GM12892 (cell line): ENCODE measurements around the gene MVD.

ENCODE experiments used
- DNase-seq: peaks from one replicate; pipeline ENCODE4 v3.0.0; 2011; ENCODE audit not compliant: insufficient read length
- FAIRE-seq: peaks from 2 replicates; lab custom pipeline; 2011; peaks lifted over from hg19 to GRCh38; lab: Jason Lieb, UNC
- POLR2A ChIP-seq: IDR thresholded peaks from 2 replicates; pipeline ENCODE4 v1.6.1; 2011; ENCODE audit warnings: low read depth, low read length, control low read depth
- POLR2AphosphoS5 ChIP-seq: IDR thresholded peaks from 2 replicates; pipeline ENCODE4 v1.6.1; 2011; ENCODE audit warnings: low read depth, low read length, control low read depth
- TAF1 ChIP-seq: IDR thresholded peaks from 2 replicates; pipeline ENCODE4 v1.6.1; 2011; ENCODE audit warnings: low read depth, mild to moderate bottlenecking, control low read depth, low read length, borderline replicate concordance

MVD gene

DNA sequence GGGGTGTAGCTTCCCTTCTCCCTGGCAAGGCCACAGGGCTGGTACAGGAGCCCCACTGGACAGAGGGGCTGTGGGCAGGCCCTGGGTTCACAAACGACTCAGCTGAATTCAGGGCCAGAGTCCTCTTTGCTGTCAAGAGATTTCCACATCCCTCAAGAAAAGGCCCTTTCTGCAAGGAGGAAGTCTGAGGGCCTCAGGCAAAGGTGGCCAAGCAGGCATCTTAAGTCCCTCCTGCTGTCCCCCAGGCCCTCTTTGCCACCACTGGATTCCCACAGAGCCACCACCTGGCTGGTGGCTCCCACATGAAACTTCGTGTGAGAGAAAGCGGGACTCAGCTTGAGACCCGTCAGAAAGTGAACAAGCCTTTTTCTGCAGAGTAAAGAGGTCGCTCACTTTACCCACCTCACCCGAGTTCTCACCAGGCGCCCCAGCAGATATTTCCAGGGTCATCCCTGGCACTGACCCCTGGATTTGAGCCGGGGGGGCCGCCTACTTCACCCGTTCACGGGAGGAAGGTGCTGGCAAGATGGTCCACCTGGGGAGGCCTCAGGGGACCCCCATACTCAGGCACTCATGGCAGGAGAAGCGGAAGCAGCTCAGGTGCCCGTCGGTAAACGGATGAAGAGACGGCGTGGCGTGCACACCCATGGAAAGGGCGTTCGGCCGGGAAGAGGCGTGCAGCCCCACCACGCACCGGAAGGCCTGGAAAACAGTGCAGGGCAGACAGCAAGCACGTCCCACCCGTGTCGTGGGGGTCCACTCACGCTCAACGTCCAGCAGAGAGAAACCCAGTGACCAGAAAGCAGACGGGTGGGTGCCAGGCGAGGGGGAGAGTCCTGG is 39.7 kb upstream of the MVD start:
- FAIRE-seq = no peak
- TF ChIP-seq TAF1 (no peak), POLR2AphosphoS5 (no peak), POLR2A (no peak)
- DNase-seq = no peak

DNA sequence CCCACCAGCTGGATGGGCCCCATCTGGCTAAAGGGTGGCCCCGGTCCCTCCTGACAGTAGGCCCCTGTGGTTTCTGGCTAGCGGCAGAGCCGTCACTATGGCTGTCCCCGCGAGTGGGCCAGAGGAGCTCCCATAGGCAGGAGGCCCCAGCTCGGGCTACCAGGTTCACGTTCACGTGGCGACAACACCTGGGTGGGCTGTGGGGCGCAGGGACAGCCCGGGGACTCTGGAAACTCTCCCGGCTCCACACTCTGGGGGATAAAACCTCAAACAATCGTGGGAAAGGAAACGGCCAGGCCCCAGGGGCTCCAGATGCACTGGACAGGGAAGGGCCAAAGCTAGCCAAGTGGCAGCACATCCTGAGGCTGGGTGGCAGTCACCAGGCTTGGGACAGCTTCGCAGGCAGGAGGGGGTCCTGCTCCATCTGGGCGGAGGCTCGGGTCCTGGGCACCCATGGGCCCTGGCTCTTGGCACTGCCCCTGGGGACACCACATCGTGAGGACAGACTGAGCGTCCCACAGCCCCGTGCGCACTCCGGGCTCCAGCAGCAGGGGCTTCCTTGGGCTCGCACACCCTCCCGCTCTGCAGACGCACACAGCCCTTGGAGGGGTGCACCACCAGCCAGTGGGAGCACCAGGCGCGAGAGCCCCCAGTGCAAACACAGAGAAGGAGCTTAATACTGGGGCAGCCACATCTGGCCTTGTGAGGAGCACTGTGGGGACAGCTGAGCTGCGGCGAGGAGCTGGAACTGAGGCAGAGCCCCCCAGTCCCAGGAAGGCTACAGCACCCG is 38.9 kb upstream of the MVD start:
- no peak for FAIRE-seq
- TF ChIP-seq TAF1 (no peak), POLR2A (no peak), POLR2AphosphoS5 (no peak)
- DNase-seq = no peak

DNA sequence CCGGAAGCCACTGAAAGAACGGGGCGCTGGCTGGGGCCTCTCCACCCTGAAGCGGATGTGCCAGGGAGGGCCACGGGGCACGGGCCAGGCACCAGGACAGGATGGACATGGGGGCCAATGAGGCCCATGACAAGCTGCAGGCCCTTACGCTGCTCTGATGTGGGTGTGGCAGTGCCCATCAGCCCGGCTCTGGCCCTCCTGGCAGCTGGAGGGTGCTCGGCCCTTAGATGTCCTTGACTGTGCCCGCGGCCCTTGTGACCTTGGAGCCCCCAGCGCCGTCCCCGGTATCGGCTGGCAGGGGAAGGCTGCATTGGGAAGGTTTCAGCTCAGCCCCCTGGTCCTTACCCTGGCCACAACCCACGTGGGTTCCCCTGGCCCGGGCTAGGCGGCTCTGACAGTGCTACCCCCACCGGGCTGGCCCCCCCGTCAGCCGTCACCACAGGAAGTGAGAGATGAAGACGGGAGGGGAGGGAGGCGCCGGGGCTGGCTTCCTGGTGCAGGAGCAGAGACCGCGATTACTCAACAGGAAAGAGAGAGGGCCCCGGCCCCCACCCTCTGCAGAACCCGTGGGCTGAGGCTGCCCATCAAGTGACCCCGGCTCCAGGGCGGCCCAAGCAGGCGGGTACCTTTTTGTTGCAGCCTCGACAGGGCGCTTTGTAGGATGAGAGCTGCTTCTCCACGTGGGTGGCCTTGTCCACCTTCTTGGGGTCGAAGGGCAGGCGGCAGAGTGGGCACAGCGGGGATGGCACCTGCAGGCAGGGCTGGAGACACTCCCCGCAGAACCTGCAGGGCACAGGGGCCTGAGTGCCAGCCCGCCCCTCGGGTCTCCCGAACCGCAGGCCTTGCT is 38.0 kb upstream of the MVD start:
- peak; percentile 59; the same call in 1 of the 2 replicates for TF ChIP-seq POLR2A
- 0 out of 2 replicates have a peak, but pooled peaks have one; percentile 26 for TF ChIP-seq POLR2AphosphoS5
- no peak for TF ChIP-seq TAF1
- DNase-seq (peak; percentile 97), FAIRE-seq (peak; percentile 98)

DNA sequence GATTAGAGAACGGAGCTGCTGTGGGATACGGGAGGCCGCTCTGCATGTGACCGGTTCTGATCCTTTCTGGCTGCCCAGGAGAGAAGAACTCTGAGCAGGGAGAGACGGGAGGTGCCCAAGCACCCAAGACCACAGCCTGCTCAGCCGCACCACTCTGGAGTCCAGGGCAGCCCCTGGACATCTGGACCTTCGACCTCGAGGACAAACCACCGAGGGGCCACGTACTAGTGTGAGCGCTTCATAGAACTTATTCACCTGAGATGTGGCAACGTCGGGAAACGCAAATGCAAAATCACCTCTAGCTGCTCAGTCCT is 37.4 kb upstream of the MVD start:
- FAIRE-seq (no peak), DNase-seq (no peak)
- TF ChIP-seq POLR2AphosphoS5 = no peak
- TF ChIP-seq POLR2A = no peak
- TF ChIP-seq TAF1 = no peak

DNA sequence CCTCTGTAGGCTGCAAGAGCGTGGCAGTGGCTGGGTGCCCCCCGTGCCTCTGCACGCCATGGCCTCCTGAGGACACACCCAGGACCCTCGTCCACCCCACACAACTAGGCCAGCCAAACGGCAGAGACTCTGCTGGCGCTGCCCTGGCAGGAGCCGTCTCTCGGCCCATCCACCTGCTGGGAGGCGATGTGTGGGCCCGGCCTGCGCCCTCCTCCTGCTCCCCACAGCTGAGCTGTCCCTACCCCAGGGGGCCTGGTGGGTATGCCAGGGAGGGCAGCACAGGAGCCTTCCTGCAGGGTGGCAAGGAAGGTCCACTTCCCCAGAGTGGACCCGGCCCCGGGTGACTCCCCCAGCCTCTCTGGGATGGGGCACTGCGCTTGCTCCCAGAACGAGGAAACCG is 36.3 kb upstream of the MVD start:
- DNase-seq (no peak), FAIRE-seq (no peak)
- TF ChIP-seq TAF1 (no peak), POLR2A (no peak), POLR2AphosphoS5 (no peak)

DNA sequence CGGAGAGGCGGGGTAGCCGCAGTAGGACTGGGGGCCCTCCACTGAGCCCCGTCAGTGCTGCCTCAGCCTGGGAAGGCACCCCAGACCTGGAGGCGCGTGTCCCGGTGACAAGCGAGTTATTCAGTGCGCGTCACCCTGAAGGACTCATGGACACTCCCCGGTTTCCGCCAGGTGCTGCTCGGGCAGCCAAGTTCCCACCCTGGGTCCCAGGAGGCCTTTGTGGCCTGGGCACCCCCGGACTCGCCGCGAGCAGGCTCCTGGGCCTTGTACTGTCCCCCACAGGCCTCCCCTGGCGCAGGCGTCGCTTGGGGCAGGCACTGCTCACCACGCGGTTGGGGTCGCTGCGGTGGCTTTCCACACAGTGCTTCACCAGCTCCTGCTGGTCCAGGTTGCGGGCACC is 35.8 kb upstream of the MVD start:
- TF ChIP-seq POLR2AphosphoS5 (no peak), TAF1 (no peak), POLR2A (no peak)
- FAIRE-seq = no peak
- no peak for DNase-seq

DNA sequence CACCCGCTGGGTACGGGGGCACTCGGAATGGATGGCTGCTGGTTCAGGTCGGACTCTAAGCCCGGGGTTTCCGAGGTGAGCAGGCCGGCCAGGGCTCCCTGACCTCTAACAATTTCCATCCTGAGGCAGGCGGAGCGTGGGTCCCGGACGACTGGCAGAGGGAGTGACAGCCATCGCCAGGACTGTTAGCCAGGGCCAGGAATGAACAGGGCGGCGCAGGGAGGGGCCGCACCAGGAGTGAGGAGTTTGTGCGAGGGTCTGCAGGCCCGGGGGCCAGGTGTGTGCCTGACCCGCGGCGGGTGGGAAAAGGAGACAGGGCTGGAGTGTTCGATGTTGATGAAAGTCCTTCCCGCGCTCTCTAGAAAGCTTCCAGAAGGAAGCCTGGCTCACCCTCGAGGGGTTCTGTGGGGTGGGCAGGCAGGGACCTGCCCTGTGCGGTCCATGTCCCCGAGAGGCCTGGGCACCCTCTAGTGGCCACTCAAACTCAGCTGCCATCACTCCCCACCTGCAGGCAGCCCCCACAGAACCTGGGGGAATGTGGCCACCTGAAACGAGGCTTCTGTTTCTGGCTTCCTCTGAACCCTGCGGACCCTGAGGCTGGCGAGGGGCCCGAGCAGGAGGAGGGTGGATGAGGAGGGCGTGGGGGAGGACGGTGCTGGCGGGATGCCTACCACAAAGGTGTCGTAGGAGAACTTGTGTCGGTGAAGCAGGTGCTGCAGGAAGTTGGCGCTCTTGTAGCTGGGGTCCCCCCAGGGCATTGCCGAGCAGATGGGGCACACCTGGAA is 35.1 kb upstream of the MVD start:
- DNase-seq = no peak
- no peak for TF ChIP-seq POLR2A
- no peak for TF ChIP-seq POLR2AphosphoS5
- no peak for TF ChIP-seq TAF1
- no peak for FAIRE-seq

DNA sequence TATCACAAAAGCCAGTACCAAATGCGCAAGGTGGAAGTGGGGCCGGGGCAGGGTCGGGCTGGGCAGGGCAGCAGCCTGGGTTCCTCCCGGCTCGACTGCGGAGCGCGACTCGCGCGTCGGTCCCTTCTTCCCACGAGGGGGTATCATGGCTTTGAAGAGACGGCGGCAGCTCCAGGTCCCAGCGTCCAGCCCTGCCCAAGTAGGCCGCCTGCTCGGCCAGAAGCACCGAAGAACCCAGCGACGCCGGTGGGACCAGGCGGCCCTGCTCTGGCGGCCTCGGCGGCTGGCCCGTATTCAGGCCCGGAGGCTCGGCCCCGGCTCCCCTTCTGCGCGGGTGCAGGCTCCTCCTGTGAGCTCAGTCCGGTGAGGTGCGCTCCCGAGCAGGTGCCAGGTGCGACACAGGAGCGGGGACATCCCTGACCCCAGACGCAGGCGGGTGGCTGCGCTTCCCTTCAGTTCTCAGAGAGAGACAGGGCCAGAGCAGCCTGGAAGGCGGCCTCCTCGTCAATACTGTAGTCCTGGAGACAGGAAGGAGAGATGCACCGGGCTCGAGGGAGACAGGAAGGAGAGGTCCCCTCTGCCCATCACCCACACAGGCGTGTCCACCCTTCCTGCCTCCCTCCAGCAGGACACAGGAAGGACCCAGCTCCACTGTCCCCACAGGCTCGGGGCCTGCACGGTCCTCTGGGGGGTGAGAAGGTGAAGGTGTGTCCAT is 34.4 kb upstream of the MVD start:
- TF ChIP-seq POLR2A = no peak
- no peak for TF ChIP-seq POLR2AphosphoS5
- TF ChIP-seq TAF1 = no peak
- FAIRE-seq = no peak
- DNase-seq = no peak

DNA sequence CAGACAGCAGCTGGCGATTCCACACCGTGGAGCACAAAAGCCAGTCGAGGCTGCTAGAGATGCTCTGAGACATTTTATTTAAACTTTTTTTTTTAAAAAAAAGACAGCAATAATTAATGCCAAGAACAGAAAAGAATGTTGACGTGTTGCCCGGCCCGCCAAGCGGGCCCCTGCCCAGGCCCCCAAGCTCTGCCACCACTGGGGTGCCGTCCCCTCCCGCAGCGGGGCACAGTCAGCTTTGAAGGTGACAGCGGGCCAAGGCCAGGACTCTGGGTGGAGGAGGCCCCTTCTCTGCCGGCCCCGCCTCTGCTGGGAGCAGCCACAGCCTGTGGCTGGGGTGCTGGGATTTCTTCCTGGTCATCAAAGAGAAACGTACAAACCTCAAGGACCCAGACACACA is 33.5 kb upstream of the MVD start:
- no peak for DNase-seq
- no peak for FAIRE-seq
- TF ChIP-seq POLR2AphosphoS5 (no peak), POLR2A (no peak), TAF1 (no peak)

DNA sequence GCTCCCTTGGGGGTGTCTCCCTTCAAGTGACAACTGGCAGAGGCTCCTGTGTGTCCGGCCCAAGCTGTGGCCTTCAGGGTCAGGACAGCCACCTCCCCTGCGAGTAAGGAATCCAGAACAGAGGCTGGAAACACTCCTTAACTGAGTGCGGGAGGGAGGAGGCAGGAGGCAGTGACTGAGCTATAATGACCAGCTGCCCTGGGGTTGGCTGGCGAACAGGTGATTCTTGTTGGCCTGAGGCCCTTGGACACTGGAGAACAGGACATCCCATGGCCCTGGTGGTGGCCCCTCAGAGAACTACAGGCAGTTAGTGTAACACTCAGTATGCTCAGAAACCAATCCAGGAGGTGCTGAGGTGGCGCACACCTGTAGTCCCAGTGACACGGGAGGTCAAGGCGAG is 32.9 kb upstream of the MVD start:
- DNase-seq = no peak
- FAIRE-seq = no peak
- TF ChIP-seq TAF1 (no peak), POLR2A (no peak), POLR2AphosphoS5 (no peak)
